ENCODE data around the gene BLVRB.

DNA sequence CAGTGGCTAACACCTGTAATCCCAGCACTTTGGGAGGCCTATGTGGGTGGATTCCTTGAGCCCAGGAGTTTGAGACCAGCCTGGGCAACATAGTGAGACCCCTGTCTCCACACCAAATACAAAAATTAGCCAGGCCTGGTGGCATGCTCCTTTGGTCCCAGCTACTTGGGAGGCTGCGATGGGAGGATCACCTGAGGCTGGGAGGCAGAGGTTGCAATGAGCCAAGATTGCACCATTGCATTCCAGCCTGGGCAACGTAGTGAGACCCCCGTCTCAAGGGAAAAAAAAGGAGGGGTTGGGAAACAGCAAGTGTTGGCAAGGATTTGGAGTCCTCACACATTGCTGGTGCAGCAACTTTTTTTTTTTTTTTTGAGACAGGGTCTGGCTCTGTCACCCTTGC lies 20.5 kb upstream of the BLVRB start:
- TF ChIP-seq CTCF (IDR thresholded peaks at IDR 0.05; ENCODE audit: insufficient read depth, low read length) = no peak
- no peak for TF ChIP-seq SPI1 (IDR thresholded peaks at IDR 0.05; ENCODE audit: borderline replicate concordance, low read depth)
- TF ChIP-seq POLR2AphosphoS5 (IDR thresholded peaks at IDR 0.05; ENCODE audit: low read depth) = no peak
- no peak for TF ChIP-seq REST (IDR thresholded peaks at IDR 0.05; ENCODE audit: insufficient replicate concordance, low read depth)
